Stimulated activated effector memory CD8-positive, alpha-beta T cell treated with anti-CD3 and anti-CD28 coated beads, Interleukin-12 subunit alpha, Interleukin-12 subunit beta, amount 100 ng/mL, for 72 hours (primary cell): Measurements from ENCODE around the gene FOXJ2.
"Not testable (repeated sequence)": the region's sequence is repeated elsewhere in the genome, so short reads cannot be mapped to it uniquely, and the experiment has no call there.

Experiments
- ATAC-seq: fragments of 150-1000 bp; cut with Tn5 transposase; 2 replicates; pipeline ENCODE4 v1.10.0; 2021
- DNase-seq, 2 donors: peaks; one replicate each; pipeline ENCODE4 v3.0.0; 2021 to 2022; ENCODE audit warnings: low spot score in 2 of 2
- H3K27ac Mint-ChIP-seq: one replicate; pipeline ENCODE4 v1.8.0; 2022; ENCODE audit warnings: mild to moderate bottlenecking, mixed read lengths
- H3K36me3 Mint-ChIP-seq: one replicate; pipeline ENCODE4 v1.8.0; 2022; ENCODE audit warnings: mild to moderate bottlenecking, mixed read lengths
- H3K4me1 Mint-ChIP-seq: one replicate; pipeline ENCODE4 v1.8.0; 2022; ENCODE audit warnings: mixed read lengths
- H3K4me3 Mint-ChIP-seq: one replicate; pipeline ENCODE4 v1.8.0; 2022; ENCODE audit warnings: mild to moderate bottlenecking, mixed read lengths
- H3K9me3 Mint-ChIP-seq: one replicate; pipeline ENCODE4 v1.8.0; 2022; ENCODE audit warnings: mixed read lengths

FOXJ2 gene

GRCh38 chr12:8032242-8033152 lies at the start of gene FOXJ2:
Gene FOXJ2, plus strand, starts transcription at chr12:8032716. Its CDS starts 7,117 bp downstream, at chr12:8039833.
- ATAC-seq (peak; percentile 93), DNase-seq (peak; percentile 60 to 83)
- peak within 1 kb of the TSS; percentile 74 for H3K27ac Mint-ChIP-seq
- H3K9me3 Mint-ChIP-seq = no peaks in the 10 kb centered on the region
- peaks cover 12% of the 10 kb centered on the region for H3K36me3 Mint-ChIP-seq
- H3K4me1 Mint-ChIP-seq = peaks cover 48% of the 10 kb centered on the region
- H3K4me3 Mint-ChIP-seq = peak within 1 kb of the TSS; percentile 86

GRCh38 chr12:7983019-7983418 lies 49.5 kb upstream of the FOXJ2 start:
- not testable (repeated sequence) for ATAC-seq, DNase-seq, H3K36me3 Mint-ChIP-seq, H3K4me1 Mint-ChIP-seq, H3K9me3 Mint-ChIP-seq, H3K27ac Mint-ChIP-seq, H3K4me3 Mint-ChIP-seq

GRCh38 chr12:7983460-7983859 lies 49.1 kb upstream of the FOXJ2 start:
- not testable (repeated sequence) for H3K4me3 Mint-ChIP-seq, H3K9me3 Mint-ChIP-seq, DNase-seq, H3K27ac Mint-ChIP-seq, H3K36me3 Mint-ChIP-seq, H3K4me1 Mint-ChIP-seq, ATAC-seq

- Mint-ChIP-seq H3K27ac (no peak overlapping the region), H3K4me1 (peaks cover 4% of the 10 kb centered on the region), H3K9me3 (no peaks in the 10 kb centered on the region), H3K36me3 (peaks cover 2% of the 10 kb centered on the region), H3K4me3 (no peak overlapping the region)
- no peak for ATAC-seq
- DNase-seq = no peak
These were observed 47.6 kb upstream of the FOXJ2 start for GRCh38 chr12:7984900-7985299.

- Mint-ChIP-seq H3K4me1 (peaks cover 13% of the 10 kb centered on the region), H3K27ac (no peak overlapping the region), H3K4me3 (no peak overlapping the region), H3K9me3 (no peaks in the 10 kb centered on the region), H3K36me3 (peaks cover 8% of the 10 kb centered on the region)
- DNase-seq (no peak), ATAC-seq (no peak)
These were observed 46.6 kb upstream of the FOXJ2 start for GRCh38 chr12:7985802-7986418.

GRCh38 chr12:7989827-7990491 lies 42.6 kb upstream of the FOXJ2 start:
- no peaks in the 10 kb centered on the region for H3K9me3 Mint-ChIP-seq
- H3K4me3 Mint-ChIP-seq = peak overlapping the region; percentile 65
- H3K4me1 Mint-ChIP-seq = peaks cover 21% of the 10 kb centered on the region
- peak; percentile 67 to 84 for DNase-seq
- H3K36me3 Mint-ChIP-seq = peaks cover 8% of the 10 kb centered on the region
- ATAC-seq = peak; percentile 97
- peak overlapping the region; percentile 90 for H3K27ac Mint-ChIP-seq

- H3K27ac Mint-ChIP-seq = peak overlapping the region; percentile 90
- H3K4me3 Mint-ChIP-seq = peak overlapping the region; percentile 65
- ATAC-seq = no peak
These were observed 41.0 kb upstream of the FOXJ2 start for GRCh38 chr12:7991535-7991934.

GRCh38 chr12:7994731-7995205 lies 37.7 kb upstream of the FOXJ2 start:
- DNase-seq = no peak
- H3K9me3 Mint-ChIP-seq = no peaks in the 10 kb centered on the region
- H3K4me3 Mint-ChIP-seq = no peak overlapping the region
- peaks cover 19% of the 10 kb centered on the region for H3K4me1 Mint-ChIP-seq
- H3K36me3 Mint-ChIP-seq = peaks cover 8% of the 10 kb centered on the region
- no peak for ATAC-seq
- no peak overlapping the region for H3K27ac Mint-ChIP-seq

More at GRCh38 chr12:7991535-7991934, 41.0 kb upstream of the FOXJ2 start:
- DNase-seq = no peak
- H3K4me1 Mint-ChIP-seq = peaks cover 21% of the 10 kb centered on the region
- H3K36me3 Mint-ChIP-seq = peaks cover 8% of the 10 kb centered on the region
- no peaks in the 10 kb centered on the region for H3K9me3 Mint-ChIP-seq

- peak; percentile 96 for ATAC-seq
- Mint-ChIP-seq H3K9me3 (no peaks in the 10 kb centered on the region), H3K4me3 (no peak overlapping the region), H3K27ac (no peak overlapping the region), H3K4me1 (peaks cover 13% of the 10 kb centered on the region), H3K36me3 (peaks cover 1% of the 10 kb centered on the region)
- peak; percentile 52 to 81 for DNase-seq
These were observed 37.1 kb upstream of the FOXJ2 start for GRCh38 chr12:7995266-7995963.

GRCh38 chr12:8000827-8001226 lies 31.7 kb upstream of the FOXJ2 start:
- Mint-ChIP-seq H3K4me1 (peaks cover 15% of the 10 kb centered on the region), H3K27ac (peak overlapping the region; percentile 70), H3K4me3 (peak overlapping the region; percentile 32)
- DNase-seq (peak in 1 of 2 donors; percentile 20), ATAC-seq (peak; percentile 70)
- H3K36me3 Mint-ChIP-seq, H3K9me3 Mint-ChIP-seq: not testable (repeated sequence)

- Mint-ChIP-seq H3K4me3 (peak overlapping the region; percentile 32), H3K4me1 (peaks cover 15% of the 10 kb centered on the region), H3K27ac (peak overlapping the region; percentile 70)
- ATAC-seq = peak; percentile 99
- H3K9me3 Mint-ChIP-seq, DNase-seq, H3K36me3 Mint-ChIP-seq: not testable (repeated sequence)
These were observed 31.0 kb upstream of the FOXJ2 start for GRCh38 chr12:8001496-8001895.

- not testable (repeated sequence) for H3K4me3 Mint-ChIP-seq
These were observed 27.6 kb upstream of the FOXJ2 start for GRCh38 chr12:8004897-8005296.

GRCh38 chr12:8011331-8011730 lies 21.2 kb upstream of the FOXJ2 start:
- H3K9me3 Mint-ChIP-seq = no peaks in the 10 kb centered on the region
- no peak overlapping the region for H3K27ac Mint-ChIP-seq
- no peaks in the 10 kb centered on the region for H3K4me1 Mint-ChIP-seq
- ATAC-seq (no peak), DNase-seq (no peak)
- H3K4me3 Mint-ChIP-seq = no peak overlapping the region
- no peaks in the 10 kb centered on the region for H3K36me3 Mint-ChIP-seq

More at GRCh38 chr12:8004897-8005296, 27.6 kb upstream of the FOXJ2 start:
- H3K9me3 Mint-ChIP-seq, H3K36me3 Mint-ChIP-seq, H3K27ac Mint-ChIP-seq, ATAC-seq, DNase-seq: not testable (repeated sequence)
- peaks cover 15% of the 10 kb centered on the region for H3K4me1 Mint-ChIP-seq

- DNase-seq (no peak), ATAC-seq (no peak)
- H3K27ac Mint-ChIP-seq = no peak overlapping the region
- H3K36me3 Mint-ChIP-seq = no peaks in the 10 kb centered on the region
- H3K4me1 Mint-ChIP-seq = no peaks in the 10 kb centered on the region
- no peaks in the 10 kb centered on the region for H3K9me3 Mint-ChIP-seq
- H3K4me3 Mint-ChIP-seq = no peak overlapping the region
These were observed 19.7 kb upstream of the FOXJ2 start for GRCh38 chr12:8012651-8013309.
